ENCODE results near the gene IFRD1.
"Not testable (repeated sequence)": the region's sequence is repeated elsewhere in the genome, so short reads cannot be mapped to it uniquely, and the experiment has no call there.

Gene IFRD1

GRCh38 chr7:112511451-112512202, 61.4 kb downstream of the IFRD1 start:
- TF ChIP-seq CTCF (IDR thresholded peaks at IDR 0.05; ENCODE audit: control insufficient read depth, extremely low read depth, insufficient read depth), result no peak
- H3K4me3 ChIP-seq (ENCODE audit: low read depth, low read length), result no peak overlapping the region
- no peak for DNase-seq (ENCODE audit: low read depth)

- no peak overlapping the region for H3K4me3 ChIP-seq (ENCODE audit: low read depth, low read length)
- no peak for DNase-seq (ENCODE audit: low read depth)
Measured at GRCh38 chr7:112512451-112513210, 62.4 kb downstream of the IFRD1 start.

GRCh38 chr7:112515989-112516388, 65.7 kb downstream of the IFRD1 start:
- H3K4me3 ChIP-seq (ENCODE audit: low read depth, low read length), result no peak overlapping the region
- DNase-seq (ENCODE audit: low read depth), result no peak

More at GRCh38 chr7:112512451-112513210, 62.4 kb downstream of the IFRD1 start:
- TF ChIP-seq CTCF (IDR thresholded peaks at IDR 0.05; ENCODE audit: control insufficient read depth, extremely low read depth, insufficient read depth), result no peak

GRCh38 chr7:112516418-112516817, 66.2 kb downstream of the IFRD1 start:
- DNase-seq (ENCODE audit: low read depth); H3K4me3 ChIP-seq (ENCODE audit: low read depth, low read length): not testable (repeated sequence)

More at GRCh38 chr7:112515989-112516388, 65.7 kb downstream of the IFRD1 start:
- no peak for TF ChIP-seq CTCF (IDR thresholded peaks at IDR 0.05; ENCODE audit: control insufficient read depth, extremely low read depth, insufficient read depth)

- TF ChIP-seq CTCF (IDR thresholded peaks at IDR 0.05; ENCODE audit: control insufficient read depth, extremely low read depth, insufficient read depth), result no peak
- H3K4me3 ChIP-seq (ENCODE audit: low read depth, low read length), result no peak overlapping the region
- no peak for DNase-seq (ENCODE audit: low read depth)
Measured at GRCh38 chr7:112517487-112517886, 67.2 kb downstream of the IFRD1 start.

GRCh38 chr7:112520787-112521186, 70.5 kb downstream of the IFRD1 start:
- DNase-seq (ENCODE audit: low read depth), result no peak
- no peak for TF ChIP-seq CTCF (IDR thresholded peaks at IDR 0.05; ENCODE audit: control insufficient read depth, extremely low read depth, insufficient read depth)
- no peak overlapping the region for H3K4me3 ChIP-seq (ENCODE audit: low read depth, low read length)

- TF ChIP-seq CTCF (IDR thresholded peaks at IDR 0.05; ENCODE audit: control insufficient read depth, extremely low read depth, insufficient read depth), result no peak
- no peak overlapping the region for H3K4me3 ChIP-seq (ENCODE audit: low read depth, low read length)
- DNase-seq (ENCODE audit: low read depth), result no peak
Measured at GRCh38 chr7:112521942-112522341, 71.7 kb downstream of the IFRD1 start.
